Right hindlimb (tissue), 1 donor: ENCODE measurements around the gene PPP1R18.
"Not testable (repeated sequence)": the region's sequence is repeated elsewhere in the genome, so short reads cannot be mapped to it uniquely, and the experiment has no call there.

Experiments
- DNase-seq: peaks from one replicate; pipeline ENCODE4 v3.0.0-alpha.2; 2018

The PPP1R18 gene, protein sequence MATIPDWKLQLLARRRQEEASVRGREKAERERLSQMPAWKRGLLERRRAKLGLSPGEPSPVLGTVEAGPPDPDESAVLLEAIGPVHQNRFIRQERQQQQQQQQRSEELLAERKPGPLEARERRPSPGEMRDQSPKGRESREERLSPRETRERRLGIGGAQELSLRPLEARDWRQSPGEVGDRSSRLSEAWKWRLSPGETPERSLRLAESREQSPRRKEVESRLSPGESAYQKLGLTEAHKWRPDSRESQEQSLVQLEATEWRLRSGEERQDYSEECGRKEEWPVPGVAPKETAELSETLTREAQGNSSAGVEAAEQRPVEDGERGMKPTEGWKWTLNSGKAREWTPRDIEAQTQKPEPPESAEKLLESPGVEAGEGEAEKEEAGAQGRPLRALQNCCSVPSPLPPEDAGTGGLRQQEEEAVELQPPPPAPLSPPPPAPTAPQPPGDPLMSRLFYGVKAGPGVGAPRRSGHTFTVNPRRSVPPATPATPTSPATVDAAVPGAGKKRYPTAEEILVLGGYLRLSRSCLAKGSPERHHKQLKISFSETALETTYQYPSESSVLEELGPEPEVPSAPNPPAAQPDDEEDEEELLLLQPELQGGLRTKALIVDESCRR

DNA sequence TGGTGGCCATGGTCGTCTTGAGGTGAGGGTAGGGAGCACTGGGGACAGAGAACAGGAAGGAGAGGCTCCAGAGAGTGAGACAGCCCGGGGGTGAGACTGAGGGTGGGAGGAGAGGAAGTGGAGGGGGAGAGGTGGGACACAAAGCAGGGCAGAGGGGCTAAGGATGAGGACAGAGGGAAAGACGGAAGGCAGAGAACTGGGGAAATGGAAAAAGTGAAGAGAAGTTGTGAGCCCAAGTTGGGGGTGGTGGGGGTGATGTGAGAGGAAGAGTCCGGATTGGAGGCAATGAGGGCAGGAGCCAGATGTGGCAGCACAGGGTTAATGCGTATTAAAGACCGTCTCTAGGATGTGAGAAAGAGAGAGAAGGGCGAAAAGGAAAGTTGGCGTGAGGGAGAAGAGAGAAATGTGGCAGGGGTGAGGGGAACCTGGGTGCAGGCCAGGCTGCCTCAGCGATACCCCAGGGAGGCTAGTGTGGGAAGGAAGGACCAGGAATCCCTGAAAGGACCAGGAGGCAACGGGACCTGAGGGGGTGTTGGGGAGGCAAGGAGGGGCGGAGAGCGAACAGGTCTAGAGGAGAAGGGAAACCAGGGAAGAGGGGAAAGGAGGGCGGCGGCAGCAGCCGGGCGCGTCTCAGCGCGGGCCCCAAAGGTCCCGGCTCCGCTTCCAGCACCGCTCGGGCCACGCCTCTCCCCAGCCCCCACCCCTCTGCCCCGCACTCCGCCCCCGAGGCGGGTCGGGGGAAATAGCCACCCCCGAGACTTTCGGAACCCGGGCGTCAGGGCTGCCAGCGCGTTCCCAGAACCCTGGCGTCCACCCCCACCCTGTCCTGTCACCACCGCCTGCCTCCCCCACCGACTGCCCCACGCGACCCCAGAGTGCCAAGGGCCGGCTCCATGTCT lies at the start of gene PPP1R18:
Gene PPP1R18 (minus strand): TSS at position 637 of the 899 bp plus-strand sequence. CDS start 627 bp downstream, at position 10.
- peak; percentile 91 for DNase-seq

DNA sequence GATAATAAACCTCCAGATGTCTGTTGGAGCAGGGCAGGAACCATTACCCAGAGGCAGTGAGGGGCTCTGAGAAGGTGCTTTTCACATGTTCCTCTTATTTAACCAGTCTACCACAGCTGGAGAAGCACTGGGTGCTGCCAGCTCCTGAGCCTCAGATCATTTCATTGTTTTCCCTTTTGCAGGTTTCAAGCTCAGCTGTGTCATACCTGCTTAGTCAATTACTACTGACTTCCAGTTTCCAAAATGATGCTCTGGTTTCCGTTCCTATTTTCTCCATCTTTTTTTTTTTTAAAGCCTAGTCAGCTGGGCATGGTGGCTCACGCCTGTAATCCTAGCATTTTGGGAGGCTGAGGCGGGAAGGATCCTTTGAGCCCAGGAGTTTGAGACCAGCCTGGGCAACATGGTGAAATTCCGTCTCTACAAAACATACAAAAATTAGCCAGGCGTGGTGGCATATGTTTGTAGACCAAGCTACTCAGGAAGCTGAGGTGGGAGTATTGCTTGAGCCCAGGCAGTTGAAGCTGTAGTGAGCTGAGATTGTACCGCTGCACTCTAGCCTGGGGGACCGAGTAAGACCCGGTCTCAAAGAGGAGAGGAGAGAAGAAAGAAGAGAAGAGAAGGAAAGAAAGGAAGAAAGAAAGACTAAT lies 49.3 kb upstream of the PPP1R18 start:
- no peak for DNase-seq

GRCh38 chr6:30732237-30732943 lies 45.9 kb upstream of the PPP1R18 start:
- no peak for DNase-seq

GRCh38 chr6:30730601-30731435 lies 44.4 kb upstream of the PPP1R18 start:
- DNase-seq = peak; percentile 66

DNA sequence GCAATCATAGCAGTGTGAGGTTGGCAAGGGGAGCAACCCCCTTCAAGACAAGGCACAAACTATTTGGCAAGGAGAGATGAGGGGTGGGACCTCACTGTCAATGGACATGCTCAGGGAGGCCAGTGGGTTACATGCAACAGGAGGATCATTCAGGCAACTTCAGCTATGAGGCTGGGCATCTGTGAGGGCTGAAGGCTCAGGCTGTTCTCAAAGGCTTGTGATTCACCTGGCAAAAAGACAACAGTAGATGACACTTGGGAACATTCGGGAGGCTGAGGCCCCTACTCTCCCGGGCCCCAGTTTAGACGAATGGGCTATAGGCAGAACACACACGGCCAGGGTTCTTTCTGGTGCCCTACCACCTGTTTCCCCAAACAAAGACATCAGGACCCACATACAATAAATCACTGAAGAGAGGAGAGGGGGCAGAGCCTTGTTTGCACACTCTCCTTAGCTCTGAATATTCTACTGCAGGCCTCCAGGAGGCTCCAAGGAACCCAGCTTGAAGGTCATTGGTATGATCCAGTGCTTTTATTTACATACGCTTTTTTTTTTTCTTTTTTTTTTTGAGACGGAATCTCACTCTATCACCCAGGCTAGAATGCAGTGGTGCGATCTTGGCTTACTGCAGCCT lies 41.6 kb upstream of the PPP1R18 start:
- no peak for DNase-seq

- no peak for DNase-seq
Observed at GRCh38 chr6:30726506-30727413, 40.3 kb upstream of the PPP1R18 start.

GRCh38 chr6:30725713-30726505 lies 39.5 kb upstream of the PPP1R18 start:
- no peak for DNase-seq

DNA sequence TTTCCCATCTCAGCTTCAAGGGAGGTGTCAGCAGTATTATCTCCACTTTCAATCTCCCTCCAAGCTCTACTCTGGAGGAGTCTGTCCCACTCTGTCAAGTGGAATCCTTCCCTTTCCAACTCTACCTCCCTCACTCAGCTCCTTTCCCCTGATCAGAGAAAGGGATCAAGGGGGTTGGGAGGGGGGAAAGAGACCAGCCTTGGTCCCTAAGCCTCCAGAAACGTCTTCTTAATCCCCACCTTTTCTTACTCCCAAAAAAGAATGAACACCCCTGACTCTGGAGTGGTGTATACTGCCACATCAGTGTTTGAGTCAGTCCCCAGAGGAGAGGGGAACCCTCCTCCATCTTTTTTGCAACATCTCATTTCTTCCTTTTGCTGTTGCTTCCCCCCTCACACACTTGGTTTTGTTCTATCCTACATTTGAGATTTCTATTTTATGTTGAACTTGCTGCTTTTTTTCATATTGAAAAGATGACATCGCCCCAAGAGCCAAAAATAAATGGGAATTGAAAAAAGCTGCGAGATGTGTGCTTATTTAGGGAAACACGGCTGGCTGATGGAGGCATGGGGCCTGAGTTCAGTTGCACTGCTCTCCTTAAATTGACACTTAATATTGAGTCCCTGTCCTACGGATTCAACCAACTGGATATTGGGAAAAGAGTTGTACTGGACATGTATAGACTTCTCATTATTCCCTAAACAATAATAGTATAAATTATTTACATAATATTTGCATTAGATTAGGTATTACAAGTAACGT lies 38.6 kb upstream of the PPP1R18 start:
- DNase-seq = no peak

DNA sequence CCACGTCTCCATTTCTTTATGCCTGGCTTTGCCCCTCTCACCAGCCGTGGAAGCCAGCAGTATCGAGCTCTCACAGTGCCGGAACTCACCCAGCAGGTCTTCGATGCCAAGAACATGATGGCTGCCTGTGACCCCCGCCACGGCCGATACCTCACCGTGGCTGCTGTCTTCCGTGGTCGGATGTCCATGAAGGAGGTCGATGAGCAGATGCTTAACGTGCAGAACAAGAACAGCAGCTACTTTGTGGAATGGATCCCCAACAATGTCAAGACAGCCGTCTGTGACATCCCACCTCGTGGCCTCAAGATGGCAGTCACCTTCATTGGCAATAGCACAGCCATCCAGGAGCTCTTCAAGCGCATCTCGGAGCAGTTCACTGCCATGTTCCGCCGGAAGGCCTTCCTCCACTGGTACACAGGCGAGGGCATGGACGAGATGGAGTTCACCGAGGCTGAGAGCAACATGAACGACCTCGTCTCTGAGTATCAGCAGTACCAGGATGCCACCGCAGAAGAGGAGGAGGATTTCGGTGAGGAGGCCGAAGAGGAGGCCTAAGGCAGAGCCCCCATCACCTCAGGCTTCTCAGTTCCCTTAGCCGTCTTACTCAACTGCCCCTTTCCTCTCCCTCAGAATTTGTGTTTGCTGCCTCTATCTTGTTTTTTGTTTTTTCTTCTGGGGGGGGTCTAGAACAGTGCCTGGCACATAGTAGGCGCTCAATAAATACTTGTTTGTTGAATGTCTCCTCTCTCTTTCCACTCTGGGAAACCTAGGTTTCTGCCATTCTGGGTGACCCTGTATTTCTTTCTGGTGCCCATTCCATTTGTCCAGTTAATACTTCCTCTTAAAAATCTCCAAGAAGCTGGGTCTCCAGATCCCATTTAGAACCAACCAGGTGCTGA lies 37.6 kb upstream of the PPP1R18 start:
- not testable (repeated sequence) for DNase-seq

DNA sequence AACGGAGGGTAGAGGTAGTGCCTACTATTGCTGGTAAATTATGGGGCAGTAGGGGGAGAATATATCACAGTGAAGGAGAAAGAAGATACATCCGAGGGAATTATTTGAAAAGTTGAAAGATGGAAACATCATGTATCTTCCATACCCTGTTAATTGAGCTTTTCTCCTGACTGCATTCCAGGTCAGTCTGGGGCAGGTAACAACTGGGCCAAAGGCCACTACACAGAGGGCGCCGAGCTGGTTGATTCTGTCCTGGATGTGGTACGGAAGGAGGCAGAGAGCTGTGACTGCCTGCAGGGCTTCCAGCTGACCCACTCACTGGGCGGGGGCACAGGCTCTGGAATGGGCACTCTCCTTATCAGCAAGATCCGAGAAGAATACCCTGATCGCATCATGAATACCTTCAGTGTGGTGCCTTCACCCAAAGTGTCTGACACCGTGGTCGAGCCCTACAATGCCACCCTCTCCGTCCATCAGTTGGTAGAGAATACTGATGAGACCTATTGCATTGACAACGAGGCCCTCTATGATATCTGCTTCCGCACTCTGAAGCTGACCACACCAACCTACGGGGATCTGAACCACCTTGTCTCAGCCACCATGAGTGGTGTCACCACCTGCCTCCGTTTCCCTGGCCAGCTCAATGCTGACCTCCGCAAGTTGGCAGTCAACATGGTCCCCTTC lies 36.9 kb upstream of the PPP1R18 start:
- DNase-seq = not testable (repeated sequence)

- DNase-seq = peak; percentile 83
Observed at GRCh38 chr6:30722280-30723112, 36.1 kb upstream of the PPP1R18 start.

GRCh38 chr6:30722025-30722279 lies 35.5 kb upstream of the PPP1R18 start:
- DNase-seq = not testable (repeated sequence)

- DNase-seq = peak; percentile 94
Observed at GRCh38 chr6:30721198-30722024, 35.0 kb upstream of the PPP1R18 start.

- peak; percentile 80 for DNase-seq
Observed at GRCh38 chr6:30720738-30721197, 34.3 kb upstream of the PPP1R18 start.
